ENCODE data around the gene SORBS1. TPM values are rescaled to one million over a fixed set of nuclear protein-coding genes. Genes with fewer than 3 reads are reported as not detected.

The SORBS1 gene
- total and polyA plus RNA-seq, 4 donors: 33.2 to 71.3 (median 44.1) TPM

DNA sequence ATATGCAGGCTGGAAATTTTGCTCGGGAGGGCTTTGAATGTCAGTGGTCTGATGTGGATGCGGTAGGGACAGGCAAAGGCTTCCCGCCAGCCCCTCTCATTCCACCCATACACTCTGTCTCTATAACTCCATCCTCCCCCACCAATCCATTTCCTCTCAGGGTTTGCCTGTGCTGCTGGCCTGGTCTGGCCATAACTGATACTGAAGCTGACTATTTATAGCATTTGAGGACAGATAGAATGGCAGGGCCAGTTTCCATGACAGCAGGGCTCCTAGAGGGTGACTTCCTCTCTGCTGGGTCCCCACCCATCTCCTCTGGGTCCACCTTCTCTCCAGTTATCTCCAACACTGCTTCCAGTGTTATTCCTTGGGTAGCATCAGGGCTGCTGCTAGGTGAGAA, 263.8 kb downstream of the SORBS1 start:
- peaks cover 0 to 6% (median 6%) of the 10 kb centered on the region in 4 donors for H3K4me1 ChIP-seq (ENCODE audit: control insufficient read depth in 4 of 4, insufficient read depth in 4 of 4, low read length in 3 of 4)
- H3K27me3 ChIP-seq (ENCODE audit: control insufficient read depth in 4 of 4, insufficient read depth in 4 of 4, low read length in 3 of 4): no peaks in the 10 kb centered on the region
- H3K27ac ChIP-seq (ENCODE audit: low read depth in 1 of 2, low read length in 2 of 2): no peak overlapping the region
- no peak for TF ChIP-seq RXRA (IDR thresholded peaks at IDR 0.05)
- TF ChIP-seq, protein P1, sequence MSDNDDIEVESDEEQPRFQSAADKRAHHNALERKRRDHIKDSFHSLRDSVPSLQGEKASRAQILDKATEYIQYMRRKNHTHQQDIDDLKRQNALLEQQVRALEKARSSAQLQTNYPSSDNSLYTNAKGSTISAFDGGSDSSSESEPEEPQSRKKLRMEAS (IDR thresholded peaks at IDR 0.05): no peak
- TF ChIP-seq JUND (IDR thresholded peaks at IDR 0.05): no peak
- TF ChIP-seq HNF4G (IDR thresholded peaks at IDR 0.05): no peak
- TF ChIP-seq GABPA (IDR thresholded peaks at IDR 0.05 in 1 of 2, conservative IDR thresholded peaks at IDR 0.05 in 1 of 2): no peak
- TF ChIP-seq TAF1 (conservative IDR thresholded peaks at IDR 0.05): no peak
- TF ChIP-seq SP1 (IDR thresholded peaks at IDR 0.05): no peak
- TF ChIP-seq RAD21 (IDR thresholded peaks at IDR 0.05): no peak
- TF ChIP-seq EGR1 (IDR thresholded peaks at IDR 0.05; ENCODE audit: low read depth in 2 of 2): no peak
- no peak for TF ChIP-seq FOXA2 (IDR thresholded peaks at IDR 0.05)
- TF ChIP-seq FOXA1 (IDR thresholded peaks at IDR 0.05): no peak
- no peak for TF ChIP-seq ATF3 (IDR thresholded peaks at IDR 0.05)
- TF ChIP-seq CTCF (IDR thresholded peaks at IDR 0.05; ENCODE audit: low read depth, low read length, missing input control): no peak
- TF ChIP-seq NR2F2 (IDR thresholded peaks at IDR 0.05): no peak
- TF ChIP-seq, protein P2, sequence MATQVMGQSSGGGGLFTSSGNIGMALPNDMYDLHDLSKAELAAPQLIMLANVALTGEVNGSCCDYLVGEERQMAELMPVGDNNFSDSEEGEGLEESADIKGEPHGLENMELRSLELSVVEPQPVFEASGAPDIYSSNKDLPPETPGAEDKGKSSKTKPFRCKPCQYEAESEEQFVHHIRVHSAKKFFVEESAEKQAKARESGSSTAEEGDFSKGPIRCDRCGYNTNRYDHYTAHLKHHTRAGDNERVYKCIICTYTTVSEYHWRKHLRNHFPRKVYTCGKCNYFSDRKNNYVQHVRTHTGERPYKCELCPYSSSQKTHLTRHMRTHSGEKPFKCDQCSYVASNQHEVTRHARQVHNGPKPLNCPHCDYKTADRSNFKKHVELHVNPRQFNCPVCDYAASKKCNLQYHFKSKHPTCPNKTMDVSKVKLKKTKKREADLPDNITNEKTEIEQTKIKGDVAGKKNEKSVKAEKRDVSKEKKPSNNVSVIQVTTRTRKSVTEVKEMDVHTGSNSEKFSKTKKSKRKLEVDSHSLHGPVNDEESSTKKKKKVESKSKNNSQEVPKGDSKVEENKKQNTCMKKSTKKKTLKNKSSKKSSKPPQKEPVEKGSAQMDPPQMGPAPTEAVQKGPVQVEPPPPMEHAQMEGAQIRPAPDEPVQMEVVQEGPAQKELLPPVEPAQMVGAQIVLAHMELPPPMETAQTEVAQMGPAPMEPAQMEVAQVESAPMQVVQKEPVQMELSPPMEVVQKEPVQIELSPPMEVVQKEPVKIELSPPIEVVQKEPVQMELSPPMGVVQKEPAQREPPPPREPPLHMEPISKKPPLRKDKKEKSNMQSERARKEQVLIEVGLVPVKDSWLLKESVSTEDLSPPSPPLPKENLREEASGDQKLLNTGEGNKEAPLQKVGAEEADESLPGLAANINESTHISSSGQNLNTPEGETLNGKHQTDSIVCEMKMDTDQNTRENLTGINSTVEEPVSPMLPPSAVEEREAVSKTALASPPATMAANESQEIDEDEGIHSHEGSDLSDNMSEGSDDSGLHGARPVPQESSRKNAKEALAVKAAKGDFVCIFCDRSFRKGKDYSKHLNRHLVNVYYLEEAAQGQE (IDR thresholded peaks at IDR 0.05): no peak
- TF ChIP-seq, protein P3, sequence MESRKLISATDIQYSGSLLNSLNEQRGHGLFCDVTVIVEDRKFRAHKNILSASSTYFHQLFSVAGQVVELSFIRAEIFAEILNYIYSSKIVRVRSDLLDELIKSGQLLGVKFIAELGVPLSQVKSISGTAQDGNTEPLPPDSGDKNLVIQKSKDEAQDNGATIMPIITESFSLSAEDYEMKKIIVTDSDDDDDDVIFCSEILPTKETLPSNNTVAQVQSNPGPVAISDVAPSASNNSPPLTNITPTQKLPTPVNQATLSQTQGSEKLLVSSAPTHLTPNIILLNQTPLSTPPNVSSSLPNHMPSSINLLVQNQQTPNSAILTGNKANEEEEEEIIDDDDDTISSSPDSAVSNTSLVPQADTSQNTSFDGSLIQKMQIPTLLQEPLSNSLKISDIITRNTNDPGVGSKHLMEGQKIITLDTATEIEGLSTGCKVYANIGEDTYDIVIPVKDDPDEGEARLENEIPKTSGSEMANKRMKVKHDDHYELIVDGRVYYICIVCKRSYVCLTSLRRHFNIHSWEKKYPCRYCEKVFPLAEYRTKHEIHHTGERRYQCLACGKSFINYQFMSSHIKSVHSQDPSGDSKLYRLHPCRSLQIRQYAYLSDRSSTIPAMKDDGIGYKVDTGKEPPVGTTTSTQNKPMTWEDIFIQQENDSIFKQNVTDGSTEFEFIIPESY (IDR thresholded peaks at IDR 0.05): no peak
- no peak overlapping the region for H3K9ac ChIP-seq (ENCODE audit: low read depth in 1 of 2, low read length in 2 of 2)
- DNase-seq (ENCODE audit: low spot score): no peak
- H3K9me3 ChIP-seq (ENCODE audit: control insufficient read depth in 4 of 4, low read length in 3 of 4): no peaks in the 10 kb centered on the region
- H3K36me3 ChIP-seq (ENCODE audit: control insufficient read depth in 4 of 4, insufficient read depth in 3 of 4, low read depth in 1 of 4, low read length in 3 of 4): no peaks in the 10 kb centered on the region
- 89% methylated on average over 3 of the region's 3 CpGs for WGBS
- no peak overlapping the region for H3K4me3 ChIP-seq (ENCODE audit: low read depth in 1 of 3, low read length in 3 of 3)

- peaks cover 0 to 6% (median 6%) of the 10 kb centered on the region in 4 donors for H3K4me1 ChIP-seq (ENCODE audit: control insufficient read depth in 4 of 4, insufficient read depth in 4 of 4, low read length in 3 of 4)
- H3K36me3 ChIP-seq (ENCODE audit: control insufficient read depth in 4 of 4, insufficient read depth in 3 of 4, low read depth in 1 of 4, low read length in 3 of 4): no peaks in the 10 kb centered on the region
- H3K4me3 ChIP-seq (ENCODE audit: low read depth in 1 of 3, low read length in 3 of 3): no peak overlapping the region
- no peaks in the 10 kb centered on the region for H3K27me3 ChIP-seq (ENCODE audit: control insufficient read depth in 4 of 4, insufficient read depth in 4 of 4, low read length in 3 of 4)
- no peak for DNase-seq (ENCODE audit: low spot score)
- H3K27ac ChIP-seq (ENCODE audit: low read depth in 1 of 2, low read length in 2 of 2): no peak overlapping the region
- WGBS: 97% methylated on average over 4 of the region's 4 CpGs
- H3K9me3 ChIP-seq (ENCODE audit: control insufficient read depth in 4 of 4, low read length in 3 of 4): no peaks in the 10 kb centered on the region
- no peak overlapping the region for H3K9ac ChIP-seq (ENCODE audit: low read depth in 1 of 2, low read length in 2 of 2)
- TF ChIP-seq, protein P2 (IDR thresholded peaks at IDR 0.05): no peak
- TF ChIP-seq JUND (IDR thresholded peaks at IDR 0.05) (no peak), CTCF (IDR thresholded peaks at IDR 0.05; ENCODE audit: low read depth, low read length, missing input control) (no peak), NR2F2 (IDR thresholded peaks at IDR 0.05) (no peak), ATF3 (IDR thresholded peaks at IDR 0.05) (no peak)
These were observed 264.4 kb downstream of the SORBS1 start for GRCh38 chr10:95296764-95297163.

Measured in liver (tissue), 9 donors.